ENCODE measurements around the gene BEST4.

- TF ChIP-seq CTCF (IDR thresholded peaks at IDR 0.05; ENCODE audit: insufficient read depth, low read length, poor library complexity, severe bottlenecking) (no peak), EZH2phosphoT487 (conservative IDR thresholded peaks at IDR 0.05; ENCODE audit: low read length) (no peak)
Measured at GRCh38 chr1:44832056-44832705, 44.2 kb upstream of the BEST4 start.

Data from SU-DHL-6 (cell line).